ENCODE data around the gene HECA. TPM values are rescaled to one million over a fixed set of nuclear protein-coding genes. Genes with fewer than 3 reads are reported as not detected.

HECA gene
- total RNA-seq, 1 experiment from 2014 or later, result 11.6 TPM

DNA sequence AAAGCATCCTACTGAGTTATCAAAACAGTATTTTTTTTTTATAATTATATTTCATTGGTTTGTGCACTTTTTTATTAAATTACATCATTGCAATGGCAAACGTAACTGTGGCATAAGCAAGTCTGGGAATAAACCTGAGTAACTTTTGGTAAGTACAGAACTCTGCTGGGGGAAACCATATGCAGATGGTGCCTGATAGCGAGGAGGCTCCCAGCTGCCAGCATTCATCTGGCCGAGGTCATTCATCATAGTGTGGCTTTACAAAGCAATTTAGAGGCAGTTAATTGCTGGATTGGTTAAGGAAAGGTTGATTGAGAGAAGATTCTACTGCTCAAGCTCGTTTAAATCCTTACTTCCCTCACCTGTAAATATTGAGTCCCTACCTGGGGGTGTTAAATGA lies 52.6 kb downstream of the HECA start:
- no peak overlapping the region for H3K27ac ChIP-seq
- no peaks in the 10 kb centered on the region for H4K20me1 ChIP-seq (ENCODE audit: insufficient read depth)
- H3K4me2 ChIP-seq, result no peak overlapping the region
- no peaks in the 10 kb centered on the region for H3K36me3 ChIP-seq (ENCODE audit: low read depth)
- DNase-seq, result no peak
- POLR2A ChIA-PET (ENCODE audit: unreplicated experiment), result no interaction called here
- no peaks in the 10 kb centered on the region for H3F3A ChIP-seq (ENCODE audit: insufficient read depth, low read depth)
- TF ChIP-seq EZH2 (IDR thresholded peaks at IDR 0.05; ENCODE audit: low read depth), result no peak
- TF ChIP-seq, protein P1, sequence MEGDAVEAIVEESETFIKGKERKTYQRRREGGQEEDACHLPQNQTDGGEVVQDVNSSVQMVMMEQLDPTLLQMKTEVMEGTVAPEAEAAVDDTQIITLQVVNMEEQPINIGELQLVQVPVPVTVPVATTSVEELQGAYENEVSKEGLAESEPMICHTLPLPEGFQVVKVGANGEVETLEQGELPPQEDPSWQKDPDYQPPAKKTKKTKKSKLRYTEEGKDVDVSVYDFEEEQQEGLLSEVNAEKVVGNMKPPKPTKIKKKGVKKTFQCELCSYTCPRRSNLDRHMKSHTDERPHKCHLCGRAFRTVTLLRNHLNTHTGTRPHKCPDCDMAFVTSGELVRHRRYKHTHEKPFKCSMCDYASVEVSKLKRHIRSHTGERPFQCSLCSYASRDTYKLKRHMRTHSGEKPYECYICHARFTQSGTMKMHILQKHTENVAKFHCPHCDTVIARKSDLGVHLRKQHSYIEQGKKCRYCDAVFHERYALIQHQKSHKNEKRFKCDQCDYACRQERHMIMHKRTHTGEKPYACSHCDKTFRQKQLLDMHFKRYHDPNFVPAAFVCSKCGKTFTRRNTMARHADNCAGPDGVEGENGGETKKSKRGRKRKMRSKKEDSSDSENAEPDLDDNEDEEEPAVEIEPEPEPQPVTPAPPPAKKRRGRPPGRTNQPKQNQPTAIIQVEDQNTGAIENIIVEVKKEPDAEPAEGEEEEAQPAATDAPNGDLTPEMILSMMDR (conservative IDR thresholded peaks at IDR 0.05), result no peak
- no peaks in the 10 kb centered on the region for H3K4me1 ChIP-seq (replicated peaks; ENCODE audit: insufficient read depth)
- intact Hi-C loops (cut with micrococcal nuclease; ENCODE audit: unreplicated experiment), result no loop called here
- H3K9me2 ChIP-seq (ENCODE audit: insufficient read depth), result no peaks in the 10 kb centered on the region
- CTCF ChIA-PET, result no interaction called here
- no peaks in the 10 kb centered on the region for H3K9me3 ChIP-seq (ENCODE audit: insufficient read depth, low read depth)
- no peaks in the 10 kb centered on the region for H3K27me3 ChIP-seq (ENCODE audit: insufficient read depth, low read depth)
- BruUV-seq (replicated peaks), result no TSS peak
- no peak overlapping the region for H3K4me3 ChIP-seq
- H3K79me2 ChIP-seq (ENCODE audit: low read depth), result no peaks in the 10 kb centered on the region
- no peak overlapping the region for H2AFZ ChIP-seq

DNA sequence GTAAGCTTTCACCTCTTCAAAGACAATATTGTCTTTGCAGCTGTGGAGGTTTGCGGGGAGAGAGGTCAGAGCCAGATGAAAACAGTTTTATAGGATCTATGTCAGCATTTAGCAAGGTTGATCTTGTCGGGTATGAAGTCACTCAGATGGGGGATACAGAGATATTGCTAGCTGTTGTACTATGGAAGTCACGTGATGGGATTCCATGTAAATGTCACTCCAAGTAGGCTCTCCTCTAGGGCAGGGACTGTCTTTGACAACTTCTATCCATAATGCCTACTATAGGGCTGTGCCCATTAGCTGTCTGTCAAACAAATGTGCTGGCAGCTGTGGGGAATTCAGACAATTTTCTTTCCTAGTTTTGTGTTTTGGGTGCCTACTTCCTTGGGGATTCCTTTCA lies 54.8 kb downstream of the HECA start:
- Histone ChIP-seq H3K4me3 (no peak overlapping the region), H3K27me3 (ENCODE audit: insufficient read depth, low read depth) (no peaks in the 10 kb centered on the region), H3K4me2 (no peak overlapping the region), H3K79me2 (ENCODE audit: low read depth) (no peaks in the 10 kb centered on the region), H4K20me1 (ENCODE audit: insufficient read depth) (no peaks in the 10 kb centered on the region), H3K27ac (no peak overlapping the region), H3K36me3 (ENCODE audit: low read depth) (no peaks in the 10 kb centered on the region), H3K9me3 (ENCODE audit: insufficient read depth, low read depth) (0 out of 2 replicates have a peak, but pooled peaks cover 3% of the 10 kb centered on the region), H3F3A (ENCODE audit: insufficient read depth, low read depth) (no peaks in the 10 kb centered on the region), H3K4me1 (replicated peaks; ENCODE audit: insufficient read depth) (no peaks in the 10 kb centered on the region), H2AFZ (no peak overlapping the region), H3K9me2 (ENCODE audit: insufficient read depth) (no peaks in the 10 kb centered on the region)
- TF ChIP-seq, protein P1 (conservative IDR thresholded peaks at IDR 0.05), result no peak
- TF ChIP-seq EZH2 (IDR thresholded peaks at IDR 0.05; ENCODE audit: low read depth), result no peak
- no TSS peak for BruUV-seq (replicated peaks)
- ChIA-PET CTCF (no interaction called here), POLR2A (ENCODE audit: unreplicated experiment) (no interaction called here)
- DNase-seq, result no peak
- intact Hi-C loops (cut with micrococcal nuclease; ENCODE audit: unreplicated experiment), result no loop called here

DNA sequence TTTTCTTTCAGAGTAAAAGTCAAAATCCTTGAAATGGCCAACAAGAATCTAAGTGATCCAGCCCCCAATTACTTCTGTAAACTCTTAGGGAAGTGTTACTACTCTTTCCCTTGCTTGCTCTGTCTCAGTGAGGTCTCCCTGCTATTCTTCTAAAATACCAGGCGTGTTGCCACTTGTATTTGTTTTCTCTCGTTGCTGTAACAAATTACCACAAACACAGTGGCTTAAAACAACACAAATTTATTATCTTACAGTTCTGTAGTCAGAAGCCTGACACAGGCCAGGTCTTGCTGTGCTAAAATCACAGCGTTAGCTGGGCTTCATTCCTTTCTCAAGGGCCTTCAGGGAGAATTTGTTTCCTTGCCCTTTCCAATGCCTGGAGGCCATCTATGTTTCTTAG lies 59.9 kb downstream of the HECA start:
- TF ChIP-seq, protein P1 (conservative IDR thresholded peaks at IDR 0.05), result no peak
- no peak for TF ChIP-seq EZH2 (IDR thresholded peaks at IDR 0.05; ENCODE audit: low read depth)
- no peaks in the 10 kb centered on the region for H3K27me3 ChIP-seq (ENCODE audit: insufficient read depth, low read depth)
- H3K9me3 ChIP-seq (ENCODE audit: insufficient read depth, low read depth), result peaks cover 3% of the 10 kb centered on the region; the same call in 1 of the 2 replicates
- H3K4me2 ChIP-seq, result no peak overlapping the region
- H3K27ac ChIP-seq, result no peak overlapping the region
- intact Hi-C loops (cut with micrococcal nuclease; ENCODE audit: unreplicated experiment), result no loop called here
- ChIA-PET CTCF (no interaction called here), POLR2A (ENCODE audit: unreplicated experiment) (no interaction called here)
- H3K36me3 ChIP-seq (ENCODE audit: low read depth), result no peaks in the 10 kb centered on the region
- H2AFZ ChIP-seq, result no peak overlapping the region
- no peaks in the 10 kb centered on the region for H4K20me1 ChIP-seq (ENCODE audit: insufficient read depth)
- DNase-seq, result no peak
- no TSS peak for BruUV-seq (replicated peaks)
- no peak overlapping the region for H3K4me3 ChIP-seq
- H3K4me1 ChIP-seq (replicated peaks; ENCODE audit: insufficient read depth), result no peaks in the 10 kb centered on the region
- no peaks in the 10 kb centered on the region for H3K9me2 ChIP-seq (ENCODE audit: insufficient read depth)
- no peaks in the 10 kb centered on the region for H3K79me2 ChIP-seq (ENCODE audit: low read depth)
- no peaks in the 10 kb centered on the region for H3F3A ChIP-seq (ENCODE audit: insufficient read depth, low read depth)

Data from PC-9 (cell line).